ENCODE results near the gene FUCA1. TPM values are rescaled to one million over a fixed set of nuclear protein-coding genes. Genes with fewer than 3 reads are reported as not detected.
A peak's percentile ranks its signal among the peaks of the same experiment; 100 is the strongest.

Gene FUCA1
- total RNA-seq, 1 experiment from 2014 or later: 30.9 TPM

GRCh38 chr1:23801876-23802275, 66.2 kb downstream of the FUCA1 start:
- H3K4me2 ChIP-seq: peak overlapping the region; percentile 82
- H3K4me3 ChIP-seq: peak overlapping the region; percentile 72; the same call in 1 of the 2 replicates
- no TSS peak for BruUV-seq (replicated peaks)
- no peaks in the 10 kb centered on the region for H3K9me3 ChIP-seq (ENCODE audit: insufficient read depth, low read depth)
- H3F3A ChIP-seq (ENCODE audit: insufficient read depth, low read depth): peaks cover 10% of the 10 kb centered on the region; the same call in 1 of the 2 replicates
- TF ChIP-seq EZH2 (IDR thresholded peaks at IDR 0.05; ENCODE audit: low read depth): no peak
- no peak for TF ChIP-seq CTCF (conservative IDR thresholded peaks at IDR 0.05)
- no peak overlapping the region for H3K27ac ChIP-seq
- intact Hi-C loops (cut with micrococcal nuclease; ENCODE audit: unreplicated experiment): loop anchor here (2.0 kb wide), 2 partner anchors 23 to 67 kb away; partner anchors contain the start of genes FUCA1 and PITHD1
- POLR2A ChIA-PET (ENCODE audit: unreplicated experiment): interaction anchor here (0.6 to 0.7 kb wide), 4 partner anchors 11 to 349 kb away, joined by 3 to 7 read pairs (median 4); no protein-coding TSS in a partner anchor
- H3K36me3 ChIP-seq (ENCODE audit: low read depth): no peaks in the 10 kb centered on the region
- H3K4me1 ChIP-seq (replicated peaks; ENCODE audit: insufficient read depth): peaks cover 14% of the 10 kb centered on the region
- no peaks in the 10 kb centered on the region for H3K79me2 ChIP-seq (ENCODE audit: low read depth)
- no peaks in the 10 kb centered on the region for H4K20me1 ChIP-seq (ENCODE audit: insufficient read depth)
- CTCF ChIA-PET: interaction anchor here (0.5 to 1.2 kb wide), 7 partner anchors 9 to 221 kb away, joined by 3 to 6 read pairs (median 4); no protein-coding TSS in a partner anchor
- H3K9me2 ChIP-seq (ENCODE audit: insufficient read depth): no peaks in the 10 kb centered on the region
- no peaks in the 10 kb centered on the region for H3K27me3 ChIP-seq (ENCODE audit: insufficient read depth, low read depth)
- no peak overlapping the region for H2AFZ ChIP-seq
- no peak for DNase-seq

GRCh38 chr1:23801338-23801748, 66.7 kb downstream of the FUCA1 start:
- H4K20me1 ChIP-seq (ENCODE audit: insufficient read depth): no peaks in the 10 kb centered on the region
- H3K79me2 ChIP-seq (ENCODE audit: low read depth): no peaks in the 10 kb centered on the region
- peak overlapping the region; percentile 28; the same call in 1 of the 2 replicates for H3K27ac ChIP-seq
- POLR2A ChIA-PET (ENCODE audit: unreplicated experiment): interaction anchor here (0.6 to 0.7 kb wide), 3 partner anchors 10 to 349 kb away, joined by 3 to 7 read pairs (median 3); no protein-coding TSS in a partner anchor
- TF ChIP-seq CTCF (conservative IDR thresholded peaks at IDR 0.05) (no peak), EZH2 (IDR thresholded peaks at IDR 0.05; ENCODE audit: low read depth) (no peak)
- no TSS peak for BruUV-seq (replicated peaks)
- H3K4me1 ChIP-seq (replicated peaks; ENCODE audit: insufficient read depth): peaks cover 14% of the 10 kb centered on the region
- no peaks in the 10 kb centered on the region for H3K36me3 ChIP-seq (ENCODE audit: low read depth)
- no peaks in the 10 kb centered on the region for H3K27me3 ChIP-seq (ENCODE audit: insufficient read depth, low read depth)
- no peak for DNase-seq
- no peaks in the 10 kb centered on the region for H3K9me3 ChIP-seq (ENCODE audit: insufficient read depth, low read depth)
- H3K4me2 ChIP-seq: peak overlapping the region; percentile 82
- peak overlapping the region; percentile 86; the same call in 1 of the 2 replicates for H2AFZ ChIP-seq
- peaks cover 10% of the 10 kb centered on the region; the same call in 1 of the 2 replicates for H3F3A ChIP-seq (ENCODE audit: insufficient read depth, low read depth)
- no peaks in the 10 kb centered on the region for H3K9me2 ChIP-seq (ENCODE audit: insufficient read depth)
- intact Hi-C loops (cut with micrococcal nuclease; ENCODE audit: unreplicated experiment): loop anchor here (2.0 kb wide), 2 partner anchors 23 to 67 kb away; partner anchors contain the start of genes FUCA1 and PITHD1
- CTCF ChIA-PET: interaction anchor here (0.6 to 1.1 kb wide), 5 partner anchors 10 to 222 kb away, joined by 3 to 6 read pairs (median 4); no protein-coding TSS in a partner anchor
- peak overlapping the region; percentile 72 for H3K4me3 ChIP-seq

GRCh38 chr1:23800400-23801337, 67.4 kb downstream of the FUCA1 start, which contains the start of gene GALE:
TSS of gene GALE (minus strand) at chr1:23800754. CDS start at chr1:23799007, 1,747 bp downstream.
- Histone ChIP-seq H2AFZ (peak within 1 kb of the TSS; percentile 86; the same call in 1 of the 2 replicates), H3K27me3 (ENCODE audit: insufficient read depth, low read depth) (no peaks in the 10 kb centered on the region), H3F3A (ENCODE audit: insufficient read depth, low read depth) (peaks cover 10% of the 10 kb centered on the region; the same call in 1 of the 2 replicates), H3K4me3 (peak within 1 kb of the TSS; percentile 72), H3K4me2 (peak within 1 kb of the TSS; percentile 82), H4K20me1 (ENCODE audit: insufficient read depth) (no peaks in the 10 kb centered on the region), H3K9me3 (ENCODE audit: insufficient read depth, low read depth) (no peaks in the 10 kb centered on the region), H3K4me1 (replicated peaks; ENCODE audit: insufficient read depth) (peaks cover 14% of the 10 kb centered on the region), H3K79me2 (ENCODE audit: low read depth) (no peaks in the 10 kb centered on the region), H3K9me2 (ENCODE audit: insufficient read depth) (no peaks in the 10 kb centered on the region), H3K27ac (peak within 1 kb of the TSS; percentile 85), H3K36me3 (ENCODE audit: low read depth) (no peaks in the 10 kb centered on the region)
- BruUV-seq (replicated peaks): no TSS peak
- TF ChIP-seq EZH2 (IDR thresholded peaks at IDR 0.05; ENCODE audit: low read depth) (no peak), CTCF (conservative IDR thresholded peaks at IDR 0.05) (no peak)
- intact Hi-C loops (cut with micrococcal nuclease; ENCODE audit: unreplicated experiment): loop anchor here (2.0 kb wide), 2 partner anchors 22 to 68 kb away; partner anchors contain the start of genes FUCA1 and PITHD1
- POLR2A ChIA-PET (ENCODE audit: unreplicated experiment): interaction anchor here (0.5 to 0.6 kb wide), 3 partner anchors 24 to 351 kb away, joined by 3 to 4 read pairs (median 3); no protein-coding TSS in a partner anchor
- DNase-seq: peak; percentile 76 to 93
- CTCF ChIA-PET: interaction anchor here (0.8 to 1.1 kb wide), 3 partner anchors 9 to 116 kb away, joined by 3 to 5 read pairs (median 4); no protein-coding TSS in a partner anchor

Data from PC-9 (cell line).